Measurements from ENCODE around the gene IL1RN. TPM values are rescaled to one million over a fixed set of nuclear protein-coding genes. Genes with fewer than 3 reads are reported as not detected.
A peak's percentile ranks its signal among the peaks of the same experiment; 100 is the strongest.

The IL1RN gene
- total and polyA plus RNA-seq, 2 of the 13 experiments (the other 11 are each of a cell fraction or from before 2014, with no cell fraction given), result 21.2 to 101 TPM

DNA sequence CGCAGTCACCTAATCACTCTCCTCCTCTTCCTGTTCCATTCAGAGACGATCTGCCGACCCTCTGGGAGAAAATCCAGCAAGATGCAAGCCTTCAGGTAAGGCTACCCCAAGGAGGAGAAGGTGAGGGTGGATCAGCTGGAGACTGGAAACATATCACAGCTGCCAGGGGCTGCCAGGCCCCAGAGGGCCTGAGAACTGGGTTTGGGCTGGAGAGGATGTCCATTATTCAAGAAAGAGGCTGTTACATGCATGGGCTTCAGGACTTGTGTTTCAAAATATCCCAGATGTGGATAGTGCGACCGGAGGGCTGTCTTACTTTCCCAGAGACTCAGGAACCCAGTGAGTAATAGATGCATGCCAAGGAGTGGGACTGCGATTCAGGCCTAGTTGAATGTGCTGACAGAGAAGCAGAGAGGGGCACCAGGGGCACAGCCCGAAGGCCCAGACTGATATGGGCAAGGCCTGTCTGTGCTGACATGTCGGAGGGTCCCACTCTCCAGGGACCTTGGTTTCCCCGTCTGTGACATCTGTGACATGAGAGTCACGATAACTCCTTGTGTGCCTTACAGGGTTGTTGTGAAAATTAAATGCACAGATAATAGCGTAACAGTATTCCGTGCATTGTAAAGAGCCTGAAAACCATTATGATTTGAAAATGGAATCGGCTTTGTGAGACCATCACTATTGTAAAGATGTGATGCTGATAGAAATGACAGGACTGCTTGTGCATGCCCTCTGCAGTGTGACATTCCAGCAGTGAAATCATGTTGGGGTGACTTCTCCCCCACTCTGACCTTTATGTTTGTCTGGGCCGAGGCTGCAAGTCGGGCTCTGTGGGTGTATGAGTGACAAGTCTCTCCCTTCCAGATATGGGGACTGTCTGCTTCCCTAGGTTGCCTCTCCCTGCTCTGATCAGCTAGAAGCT lies 510 bp downstream of the IL1RN start (continued):
- TF ChIP-seq PRDM15 (CRISPR knock-in tag; IDR thresholded peaks at IDR 0.05), result no peak
- no peak for TF ChIP-seq ZNF768 (CRISPR knock-in tag; IDR thresholded peaks at IDR 0.05)
- TF ChIP-seq, protein P1, sequence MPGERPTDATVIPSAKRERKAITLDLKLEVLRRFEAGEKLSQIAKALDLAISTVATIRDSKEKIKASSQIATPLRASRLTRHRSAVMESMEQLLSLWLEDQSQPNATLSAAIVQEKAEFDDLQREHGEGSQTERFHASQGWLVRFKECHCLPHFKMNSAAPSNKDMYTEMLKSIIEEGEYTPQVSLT (CRISPR knock-in tag; IDR thresholded peaks at IDR 0.05; ENCODE audit: borderline replicate concordance, low read depth), result no peak
- peak; percentile 79; the same call in 1 of the 2 replicates for TF ChIP-seq ARID2 (CRISPR knock-in tag; IDR thresholded peaks at IDR 0.05; ENCODE audit: borderline replicate concordance)
- TF ChIP-seq TCF7L2 (IDR thresholded peaks at IDR 0.05; ENCODE audit: low read depth, low read length), result no peak
- TF ChIP-seq EED (CRISPR knock-in tag; IDR thresholded peaks at IDR 0.05), result no peak; the same call in 1 of the 2 replicates
- TF ChIP-seq SMAD3 (CRISPR knock-in tag; IDR thresholded peaks at IDR 0.05), result 0 out of 2 replicates have a peak, but pooled peaks have one; percentile 9
- no peak for TF ChIP-seq NR3C1 (CRISPR knock-in tag; IDR thresholded peaks at IDR 0.05)
- no peak for TF ChIP-seq ZNF660 (CRISPR knock-in tag; IDR thresholded peaks at IDR 0.05; ENCODE audit: borderline replicate concordance, low read depth)
- no peak for TF ChIP-seq KAT7 (CRISPR knock-in tag; IDR thresholded peaks at IDR 0.05; ENCODE audit: borderline replicate concordance)
- no peak for TF ChIP-seq GRHL1 (CRISPR knock-in tag; conservative IDR thresholded peaks at IDR 0.05)
- TF ChIP-seq ZNF878 (CRISPR knock-in tag; IDR thresholded peaks at IDR 0.05), result no peak; the same call in 1 of the 2 replicates
- no peak for TF ChIP-seq ZNF510 (CRISPR knock-in tag; IDR thresholded peaks at IDR 0.05; ENCODE audit: low read depth)
- no peak for TF ChIP-seq ZNF737 (CRISPR knock-in tag; IDR thresholded peaks at IDR 0.05; ENCODE audit: borderline replicate concordance)
- no peak for TF ChIP-seq MLXIP (CRISPR knock-in tag; IDR thresholded peaks at IDR 0.05; ENCODE audit: borderline replicate concordance)
- TF ChIP-seq FOXA1 (IDR thresholded peaks at IDR 0.05), result no peak
- no peak for TF ChIP-seq FOXA1 (CRISPR knock-in tag; IDR thresholded peaks at IDR 0.05)
- TF ChIP-seq SRSF4 (IDR thresholded peaks at IDR 0.05; ENCODE audit: low read depth, low read length, poor library complexity, severe bottlenecking), result no peak
- TF ChIP-seq MBD4 (IDR thresholded peaks at IDR 0.05; ENCODE audit: borderline replicate concordance, low read length), result no peak
- no peak; the same call in 1 of the 2 replicates for TF ChIP-seq MXD4 (CRISPR knock-in tag; IDR thresholded peaks at IDR 0.05)
- TF ChIP-seq PRPF4 (IDR thresholded peaks at IDR 0.05; ENCODE audit: low read depth, low read length, poor library complexity, severe bottlenecking), result no peak
